ENCODE results near the gene RASGRF1. TPM values are rescaled to one million over a fixed set of nuclear protein-coding genes. Genes with fewer than 3 reads are reported as not detected.

Gene RASGRF1
- total RNA-seq, 1 donor from 2014 or later, result not detected

- H3K27me3 Mint-ChIP-seq (ENCODE audit: insufficient read depth), result peaks cover 2% of the 10 kb centered on the region
- intact Hi-C loops (cut with micrococcal nuclease), result loop anchor here (2.0 kb wide), 1 partner anchor 67 kb away; no protein-coding TSS in a partner anchor
Observed at GRCh38 chr15:78977591-78978347, 112.8 kb downstream of the RASGRF1 start.

GRCh38 chr15:78977091-78977571 is 113.4 kb downstream of the RASGRF1 start:
- DNase-seq (ENCODE audit: low spot score), result no peak
- peak overlapping the region; percentile 79 for H3K27ac Mint-ChIP-seq
- intact Hi-C loops (cut with micrococcal nuclease), result no loop called here
- peaks cover 13% of the 10 kb centered on the region for H3K4me1 Mint-ChIP-seq (ENCODE audit: low read depth)
- no peaks in the 10 kb centered on the region for H3K27me3 Mint-ChIP-seq (ENCODE audit: insufficient read depth)
- H3K4me3 Mint-ChIP-seq, result no peak overlapping the region
- H3K36me3 Mint-ChIP-seq (ENCODE audit: low read depth), result no peaks in the 10 kb centered on the region
- H3K9me3 Mint-ChIP-seq, result no peaks in the 10 kb centered on the region

More at GRCh38 chr15:78977591-78978347, 112.8 kb downstream of the RASGRF1 start:
- no peaks in the 10 kb centered on the region for H3K36me3 Mint-ChIP-seq (ENCODE audit: low read depth)
- no peak for DNase-seq (ENCODE audit: low spot score)
- peaks cover 13% of the 10 kb centered on the region for H3K4me1 Mint-ChIP-seq (ENCODE audit: low read depth)
- peak overlapping the region; percentile 79 for H3K27ac Mint-ChIP-seq
- H3K9me3 Mint-ChIP-seq, result no peaks in the 10 kb centered on the region
- H3K4me3 Mint-ChIP-seq, result no peak overlapping the region

GRCh38 chr15:78976691-78977090 is 113.9 kb downstream of the RASGRF1 start:
- H3K4me3 Mint-ChIP-seq, result no peak overlapping the region
- peaks cover 13% of the 10 kb centered on the region for H3K4me1 Mint-ChIP-seq (ENCODE audit: low read depth)
- no peaks in the 10 kb centered on the region for H3K27me3 Mint-ChIP-seq (ENCODE audit: insufficient read depth)
- H3K36me3 Mint-ChIP-seq (ENCODE audit: low read depth), result no peaks in the 10 kb centered on the region
- no peak overlapping the region for H3K27ac Mint-ChIP-seq
- no peaks in the 10 kb centered on the region for H3K9me3 Mint-ChIP-seq
- no peak for DNase-seq (ENCODE audit: low spot score)
- intact Hi-C loops (cut with micrococcal nuclease), result no loop called here

GRCh38 chr15:78974272-78974918 is 116.2 kb downstream of the RASGRF1 start:
- Mint-ChIP-seq H3K36me3 (ENCODE audit: low read depth) (no peaks in the 10 kb centered on the region), H3K4me3 (no peak overlapping the region), H3K27ac (no peak overlapping the region), H3K27me3 (ENCODE audit: insufficient read depth) (peaks cover 6% of the 10 kb centered on the region), H3K4me1 (ENCODE audit: low read depth) (peaks cover 13% of the 10 kb centered on the region), H3K9me3 (no peaks in the 10 kb centered on the region)
- intact Hi-C loops (cut with micrococcal nuclease), result no loop called here
- no peak for DNase-seq (ENCODE audit: low spot score)

DNA sequence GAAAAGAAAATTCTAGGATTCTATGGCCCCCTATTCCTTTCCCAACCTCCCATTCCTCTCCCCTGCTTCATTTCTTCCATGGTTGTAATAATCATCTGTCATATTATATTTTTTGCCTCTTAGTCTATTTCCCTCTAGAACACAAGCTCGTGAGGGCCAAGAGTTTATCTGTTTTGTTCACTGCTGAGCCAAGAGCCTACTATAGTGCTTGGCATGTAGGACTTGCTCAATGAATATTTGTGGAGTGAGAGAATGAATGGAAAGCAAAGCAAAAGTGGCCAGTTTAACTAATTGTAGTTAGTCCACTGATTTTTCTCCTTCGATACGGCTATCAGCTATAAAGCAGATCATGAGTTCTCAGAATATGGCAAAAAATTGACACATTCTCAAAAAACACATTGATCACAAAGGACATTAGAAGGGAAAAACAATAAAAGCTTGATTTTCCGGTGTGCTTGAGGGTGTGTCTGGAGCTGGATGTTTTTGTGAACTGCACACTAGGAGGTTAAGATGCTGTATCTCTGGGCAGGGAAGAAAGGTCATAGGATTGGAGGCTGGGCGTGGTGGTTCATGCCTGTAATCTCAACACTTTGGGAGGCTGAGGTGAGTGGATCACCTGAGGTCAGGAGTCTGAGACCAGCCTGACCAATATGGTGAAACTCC is 120.8 kb downstream of the RASGRF1 start:
- peaks cover 12% of the 10 kb centered on the region for H3K27me3 Mint-ChIP-seq (ENCODE audit: insufficient read depth)
- no peak overlapping the region for H3K4me3 Mint-ChIP-seq
- H3K36me3 Mint-ChIP-seq (ENCODE audit: low read depth), result no peaks in the 10 kb centered on the region
- no peaks in the 10 kb centered on the region for H3K9me3 Mint-ChIP-seq
- H3K4me1 Mint-ChIP-seq (ENCODE audit: low read depth), result no peaks in the 10 kb centered on the region
- intact Hi-C loops (cut with micrococcal nuclease), result no loop called here
- H3K27ac Mint-ChIP-seq, result no peak overlapping the region
- no peak for DNase-seq (ENCODE audit: low spot score)

- H3K4me1 Mint-ChIP-seq (ENCODE audit: low read depth), result no peaks in the 10 kb centered on the region
- no peak overlapping the region for H3K4me3 Mint-ChIP-seq
- DNase-seq (ENCODE audit: low spot score), result no peak
- H3K27ac Mint-ChIP-seq, result no peak overlapping the region
- H3K27me3 Mint-ChIP-seq (ENCODE audit: insufficient read depth), result peaks cover 12% of the 10 kb centered on the region
- no peaks in the 10 kb centered on the region for H3K36me3 Mint-ChIP-seq (ENCODE audit: low read depth)
- intact Hi-C loops (cut with micrococcal nuclease), result no loop called here
- H3K9me3 Mint-ChIP-seq, result no peaks in the 10 kb centered on the region
Observed at GRCh38 chr15:78968539-78969271, 121.9 kb downstream of the RASGRF1 start.

GRCh38 chr15:78968114-78968513 is 122.5 kb downstream of the RASGRF1 start:
- Mint-ChIP-seq H3K36me3 (ENCODE audit: low read depth) (no peaks in the 10 kb centered on the region), H3K27ac (no peak overlapping the region), H3K4me1 (ENCODE audit: low read depth) (no peaks in the 10 kb centered on the region), H3K9me3 (no peaks in the 10 kb centered on the region), H3K27me3 (ENCODE audit: insufficient read depth) (peaks cover 12% of the 10 kb centered on the region), H3K4me3 (no peak overlapping the region)
- intact Hi-C loops (cut with micrococcal nuclease), result no loop called here
- no peak for DNase-seq (ENCODE audit: low spot score)

- no peak for DNase-seq (ENCODE audit: low spot score)
- Mint-ChIP-seq H3K27ac (no peak overlapping the region), H3K27me3 (ENCODE audit: insufficient read depth) (peaks cover 3% of the 10 kb centered on the region), H3K36me3 (ENCODE audit: low read depth) (no peaks in the 10 kb centered on the region), H3K4me1 (ENCODE audit: low read depth) (no peaks in the 10 kb centered on the region), H3K4me3 (no peak overlapping the region), H3K9me3 (no peaks in the 10 kb centered on the region)
- intact Hi-C loops (cut with micrococcal nuclease), result no loop called here
Observed at GRCh38 chr15:78960308-78960707, 130.3 kb downstream of the RASGRF1 start.

DNA sequence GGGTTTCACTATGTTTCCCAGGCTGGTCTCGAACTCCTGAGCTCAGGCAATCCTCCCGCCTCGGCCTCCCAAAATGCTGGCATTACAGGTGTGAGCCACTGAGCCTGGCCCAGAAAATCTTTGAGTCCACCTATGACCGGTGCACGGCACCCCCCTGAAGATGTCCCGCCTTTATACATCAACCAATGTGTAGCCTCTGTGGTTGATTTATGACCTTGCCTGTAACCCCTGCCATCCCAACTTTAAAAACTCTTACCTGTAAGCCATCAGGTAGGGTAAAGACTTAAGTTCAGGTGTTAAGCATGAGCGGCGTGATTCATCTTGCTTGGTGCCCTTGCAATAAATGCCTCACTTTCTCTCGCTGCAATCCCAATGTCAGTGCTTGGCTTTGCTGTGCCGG is 131.2 kb downstream of the RASGRF1 start:
- H3K27ac Mint-ChIP-seq, result no peak overlapping the region
- H3K9me3 Mint-ChIP-seq, result no peaks in the 10 kb centered on the region
- no peaks in the 10 kb centered on the region for H3K36me3 Mint-ChIP-seq (ENCODE audit: low read depth)
- no peak overlapping the region for H3K4me3 Mint-ChIP-seq
- peaks cover 3% of the 10 kb centered on the region for H3K27me3 Mint-ChIP-seq (ENCODE audit: insufficient read depth)
- no peaks in the 10 kb centered on the region for H3K4me1 Mint-ChIP-seq (ENCODE audit: low read depth)
- no peak for DNase-seq (ENCODE audit: low spot score)
- intact Hi-C loops (cut with micrococcal nuclease), result no loop called here

DNA sequence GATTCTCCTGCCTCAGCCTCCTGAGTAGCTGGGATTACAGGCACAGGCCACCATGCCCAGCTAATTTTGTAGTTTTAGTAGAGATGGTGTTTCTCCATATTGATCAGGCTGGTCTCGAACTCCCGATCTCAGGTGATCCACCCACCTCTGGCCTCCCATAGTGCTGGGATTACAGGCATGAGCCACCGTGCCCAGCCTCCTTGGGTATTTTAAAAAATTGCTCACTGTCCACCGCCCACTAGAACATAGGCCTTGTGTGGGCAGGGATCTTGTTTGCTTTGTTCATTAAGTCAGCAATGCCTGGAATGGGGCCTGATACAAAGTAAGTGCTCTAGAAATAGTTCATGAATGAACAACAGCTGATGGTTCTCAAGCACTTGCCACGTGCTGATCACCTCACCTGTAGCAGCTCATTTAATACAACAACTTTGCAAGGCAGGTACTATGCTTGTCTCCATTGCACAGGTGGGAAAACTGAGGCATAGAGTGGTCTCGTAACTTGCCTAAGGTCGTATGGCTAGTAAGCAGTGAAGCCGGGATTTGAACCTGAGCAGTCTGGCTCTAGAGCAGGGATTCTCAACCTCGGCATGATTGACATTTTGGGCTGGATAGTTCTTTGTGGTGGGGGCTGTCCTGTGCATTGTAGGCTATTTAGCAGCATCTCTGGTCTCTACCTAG is 133.0 kb downstream of the RASGRF1 start:
- Mint-ChIP-seq H3K4me1 (ENCODE audit: low read depth) (no peaks in the 10 kb centered on the region), H3K36me3 (ENCODE audit: low read depth) (no peaks in the 10 kb centered on the region), H3K27ac (no peak overlapping the region), H3K4me3 (no peak overlapping the region), H3K9me3 (no peaks in the 10 kb centered on the region), H3K27me3 (ENCODE audit: insufficient read depth) (peaks cover 7% of the 10 kb centered on the region)
- intact Hi-C loops (cut with micrococcal nuclease), result no loop called here
- DNase-seq (ENCODE audit: low spot score), result no peak

- DNase-seq (ENCODE audit: low spot score), result no peak
- peaks cover 7% of the 10 kb centered on the region for H3K27me3 Mint-ChIP-seq (ENCODE audit: insufficient read depth)
- no peak overlapping the region for H3K4me3 Mint-ChIP-seq
- H3K27ac Mint-ChIP-seq, result no peak overlapping the region
- intact Hi-C loops (cut with micrococcal nuclease), result no loop called here
- H3K9me3 Mint-ChIP-seq, result no peaks in the 10 kb centered on the region
- H3K36me3 Mint-ChIP-seq (ENCODE audit: low read depth), result no peaks in the 10 kb centered on the region
- H3K4me1 Mint-ChIP-seq (ENCODE audit: low read depth), result no peaks in the 10 kb centered on the region
Observed at GRCh38 chr15:78956937-78957336, 133.6 kb downstream of the RASGRF1 start.

GRCh38 chr15:78955355-78955754 is 135.2 kb downstream of the RASGRF1 start:
- DNase-seq (ENCODE audit: low spot score), result no peak
- Mint-ChIP-seq H3K9me3 (no peaks in the 10 kb centered on the region), H3K36me3 (ENCODE audit: low read depth) (no peaks in the 10 kb centered on the region), H3K4me1 (ENCODE audit: low read depth) (peaks cover 9% of the 10 kb centered on the region), H3K27me3 (ENCODE audit: insufficient read depth) (peaks cover 7% of the 10 kb centered on the region), H3K4me3 (no peak overlapping the region), H3K27ac (no peak overlapping the region)
- intact Hi-C loops (cut with micrococcal nuclease), result no loop called here
